22Rv1 (cell line): Measurements from ENCODE around the gene FAAP20.

ENCODE experiments used
- CTCF ChIP-seq: fragments of 450-650 bp; IDR thresholded peaks from 2 replicates; pipeline ENCODE4 v1.5.1; 2017; ENCODE audit warnings: mild to moderate bottlenecking
- ZFX ChIP-seq: fragments of 450-650 bp; IDR thresholded peaks from 2 replicates; pipeline ENCODE4 v1.6.1; 2017; ENCODE audit warnings: antibody characterized with exemption, borderline replicate concordance

- no peak for TF ChIP-seq CTCF
- no peak for TF ChIP-seq ZFX
Measured at GRCh38 chr1:2193514-2194281, 874 bp downstream of the FAAP20 start.
